ENCODE measurements around the gene UGT3A1.

DNA sequence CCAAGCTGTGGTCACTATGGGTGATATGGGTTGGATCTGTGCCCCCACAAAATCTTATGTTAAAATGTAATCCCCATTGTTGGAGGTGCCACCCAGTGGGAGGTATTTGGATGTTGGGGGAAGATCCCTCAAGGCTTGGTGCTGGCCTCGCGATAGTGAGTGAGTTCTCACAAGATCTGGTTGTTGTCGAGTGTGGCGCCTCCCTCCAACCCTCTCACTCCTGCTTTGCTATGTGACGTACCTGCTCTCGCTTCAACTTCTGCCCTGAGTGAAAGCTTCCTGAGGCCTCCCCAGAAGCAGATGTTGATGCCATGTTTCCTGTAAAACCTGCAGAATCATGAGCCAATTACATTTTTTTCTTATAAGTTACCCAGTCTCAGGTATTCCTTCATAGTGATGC, 40.0 kb upstream of the UGT3A1 start:
- TF ChIP-seq, protein P1, sequence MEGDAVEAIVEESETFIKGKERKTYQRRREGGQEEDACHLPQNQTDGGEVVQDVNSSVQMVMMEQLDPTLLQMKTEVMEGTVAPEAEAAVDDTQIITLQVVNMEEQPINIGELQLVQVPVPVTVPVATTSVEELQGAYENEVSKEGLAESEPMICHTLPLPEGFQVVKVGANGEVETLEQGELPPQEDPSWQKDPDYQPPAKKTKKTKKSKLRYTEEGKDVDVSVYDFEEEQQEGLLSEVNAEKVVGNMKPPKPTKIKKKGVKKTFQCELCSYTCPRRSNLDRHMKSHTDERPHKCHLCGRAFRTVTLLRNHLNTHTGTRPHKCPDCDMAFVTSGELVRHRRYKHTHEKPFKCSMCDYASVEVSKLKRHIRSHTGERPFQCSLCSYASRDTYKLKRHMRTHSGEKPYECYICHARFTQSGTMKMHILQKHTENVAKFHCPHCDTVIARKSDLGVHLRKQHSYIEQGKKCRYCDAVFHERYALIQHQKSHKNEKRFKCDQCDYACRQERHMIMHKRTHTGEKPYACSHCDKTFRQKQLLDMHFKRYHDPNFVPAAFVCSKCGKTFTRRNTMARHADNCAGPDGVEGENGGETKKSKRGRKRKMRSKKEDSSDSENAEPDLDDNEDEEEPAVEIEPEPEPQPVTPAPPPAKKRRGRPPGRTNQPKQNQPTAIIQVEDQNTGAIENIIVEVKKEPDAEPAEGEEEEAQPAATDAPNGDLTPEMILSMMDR (IDR thresholded peaks at IDR 0.05): no peak
- no peak for TF ChIP-seq EZH2 (IDR thresholded peaks at IDR 0.05)
